Sigmoid colon (tissue), 4 donors: ENCODE data around the gene TEAD2.

ENCODE experiments used
- CTCF ChIP-seq, 4 experiments: fragments of 450-650 bp in 3 of 4; fragments of 200-600 bp in 1 of 4; IDR thresholded peaks; one replicate each; pipeline ENCODE4 v1.5.1; 2016 to 2019; ENCODE audit warnings: antibody characterized with exemption in 4 of 4, mild to moderate bottlenecking in 3 of 4, moderate library complexity in 2 of 4
- POLR2A ChIP-seq, 2 donors: fragments of 450-650 bp; IDR thresholded peaks; one replicate each; pipeline ENCODE4 v1.6.1; 2016; ENCODE audit warnings: antibody characterized with exemption in 2 of 2, mild to moderate bottlenecking in 2 of 2, moderate library complexity in 2 of 2
- POLR2AphosphoS5 ChIP-seq, 4 donors: sonication (generic); formaldehyde crosslinking; IDR thresholded peaks; one replicate each; pipeline ENCODE4 v1.6.1; 2017; ENCODE audit warnings: antibody characterized with exemption in 4 of 4

DNA sequence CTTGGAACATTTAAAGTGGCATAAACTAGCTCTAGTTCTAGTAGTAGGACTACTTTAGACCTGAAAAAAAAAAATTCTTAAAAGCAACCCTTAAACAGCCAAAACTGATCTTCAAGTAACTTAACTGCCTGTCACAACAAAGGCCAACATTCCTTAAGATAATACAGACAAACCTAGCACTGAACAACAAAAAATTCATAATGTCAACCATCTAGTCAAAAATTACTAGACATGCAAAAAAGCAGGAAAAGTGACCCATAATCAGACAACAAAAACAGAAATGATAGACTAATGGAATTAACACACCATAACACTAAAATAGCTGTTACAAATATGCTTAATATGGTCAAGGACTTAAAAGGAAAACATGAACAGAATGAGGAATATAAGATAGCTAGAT is 43.9 kb downstream of the TEAD2 start:
- no peak for TF ChIP-seq CTCF (IDR thresholded peaks at IDR 0.05)
- TF ChIP-seq POLR2AphosphoS5 (IDR thresholded peaks at IDR 0.05): no peak
- no peak for TF ChIP-seq POLR2A (IDR thresholded peaks at IDR 0.05)
